K562 (cell line): ENCODE results near the gene CASKIN2. TPM values are rescaled to one million over a fixed set of nuclear protein-coding genes. Genes with fewer than 3 reads are reported as not detected.

Source experiments
- ATAC-seq: fragments of 200-7000 bp; cut with Tn5 transposase; 3 replicates; pipeline ENCODE4 v1.9.1; 2020; ENCODE audit warnings: moderate library complexity
- BruUV-seq: library from RNA; stranded (reverse); fragments of 400-500 nt; replicated peaks from 2 replicates; lab custom pipeline; 2021; lab: Mats Ljungman, UMichigan
- CTCF ChIA-PET: fragments of 300-600 bp; formaldehyde crosslinking; extraction: SDS; loops from one replicate; lab custom pipeline; 2021; ENCODE audit warnings: low intra/inter-chr PET ratio; lab: Yijun Ruan, JAX
- POLR2A ChIA-PET: fragments of 300-600, 350-650 bp; sonication (Branson Sonifier 250); formaldehyde crosslinking; extraction: SDS; loops from one replicate; lab custom pipeline; 2021; ENCODE audit warnings: antibody characterized with exemption, inconsistent platforms; lab: Yijun Ruan, JAX
- DNase-seq, 4 experiments: peaks; one replicate each; pipeline versions ENCODE4 v3.0.0 to v3.0.0-alpha.2; 2011 to 2018; ENCODE audit warnings: low spot score in 3 of 4, mixed read lengths in 3 of 4; ENCODE audit errors: extremely low read depth in 1 of 4
- FAIRE-seq: peaks from 2 replicates; lab custom pipeline; 2011; peaks lifted over from hg19 to GRCh38; lab: Jason Lieb, UNC
- H2AFZ ChIP-seq: 2 replicates; pipeline ENCODE4 v1.6.0; 2011; ENCODE audit warnings: low read depth, low read length, control low read depth, inconsistent platforms
- H3K27ac ChIP-seq: fragments of 200-600 bp; 3 replicates; pipeline ENCODE4 v1.8.0; 2011; ENCODE audit warnings: low read depth, mild to moderate bottlenecking, control low read depth, inconsistent platforms, low read length, moderate library complexity, mixed read lengths; ENCODE audit errors: extremely low read depth
- H3K27me3 ChIP-seq, 2 experiments: fragments of 300-600 bp in 1 of 2; 2 replicates in 1 of 2; 3 replicates in 1 of 2; pipeline versions ENCODE4 v1.6.0 to v1.8.0; 2011; ENCODE audit warnings: inconsistent platforms in 2 of 2, low read length in 2 of 2, mild to moderate bottlenecking in 1 of 2, mixed read lengths in 1 of 2, moderate library complexity in 1 of 2; ENCODE audit not compliant: control insufficient read depth in 2 of 2, insufficient read depth in 2 of 2
- H3K36me3 ChIP-seq: fragments of 300-600 bp; 3 replicates; pipeline ENCODE4 v1.8.0; 2011; ENCODE audit warnings: mild to moderate bottlenecking, low read length, inconsistent platforms; ENCODE audit not compliant: control insufficient read depth, insufficient read depth
- H3K4me1 ChIP-seq, 2 experiments: fragments of 200-600 bp in 1 of 2; replicated peaks in 1 of 2; 2 replicates in 1 of 2; 3 replicates in 1 of 2; pipeline versions ENCODE4 v1.5.1 to v1.8.0; 2011; ENCODE audit warnings: inconsistent platforms in 2 of 2, low read length in 2 of 2, mild to moderate bottlenecking in 1 of 2, mixed read lengths in 1 of 2, moderate library complexity in 1 of 2; ENCODE audit not compliant: control insufficient read depth in 2 of 2, insufficient read depth in 2 of 2
- H3K4me2 ChIP-seq: 2 replicates; pipeline ENCODE4 v1.6.1; 2011; ENCODE audit warnings: low read length, control low read depth, inconsistent platforms, mixed read lengths; ENCODE audit not compliant: insufficient read depth
- H3K4me3 ChIP-seq: fragments of 200-600 bp; sonication (generic), shearing (Covaris generic); 2 replicates; pipeline ENCODE4 v1.5.1; 2016; ENCODE audit warnings: control low read depth, inconsistent platforms
- H3K79me2 ChIP-seq: fragments of 200-600 bp; 3 replicates; pipeline ENCODE4 v1.8.0; 2011; ENCODE audit warnings: low read length, inconsistent platforms; ENCODE audit not compliant: control insufficient read depth, insufficient read depth
- H3K9ac ChIP-seq, 2 experiments: 2 replicates each; pipeline versions ENCODE4 v1.6.0 to v1.6.1; 2011; ENCODE audit warnings: low read depth in 2 of 2, low read length in 2 of 2, control low read depth in 1 of 2, inconsistent platforms in 1 of 2, mild to moderate bottlenecking in 1 of 2, mixed read lengths in 1 of 2; ENCODE audit not compliant: insufficient read depth in 1 of 2
- H3K9me1 ChIP-seq: one replicate; pipeline ENCODE4 v1.6.0; 2011; ENCODE audit warnings: inconsistent platforms, mild to moderate bottlenecking, low read length, moderate library complexity; ENCODE audit not compliant: control insufficient read depth, insufficient read depth
- H3K9me3 ChIP-seq: replicated peaks from 2 replicates; pipeline ENCODE4 v1.5.1; 2011; ENCODE audit warnings: low read depth, low read length, inconsistent platforms; ENCODE audit not compliant: control insufficient read depth, insufficient read depth
- H4K20me1 ChIP-seq: replicated peaks from 2 replicates; pipeline ENCODE4 v1.6.1; 2011; ENCODE audit warnings: low read length, inconsistent platforms, mixed read lengths; ENCODE audit not compliant: control insufficient read depth, insufficient read depth
- HDAC8 ChIP-seq: fragments of 450-650 bp; IDR thresholded peaks from 2 replicates; pipeline ENCODE4 v1.6.1; 2016; ENCODE audit warnings: mild to moderate bottlenecking, missing genetic modification characterization, moderate library complexity, missing compliant biosample characterization
- NCOR1 ChIP-seq: fragments of 450-650 bp; IDR thresholded peaks from 2 replicates; pipeline ENCODE4 v1.6.1; 2016; ENCODE audit warnings: mild to moderate bottlenecking, moderate library complexity
- ZKSCAN3 ChIP-seq: fragments of 250-450 bp; sonication (Bioruptor Pico); IDR thresholded peaks from 2 replicates; pipeline ENCODE4 v1.4.0; 2020
- ZNF696 ChIP-seq: fragments of 250-450 bp; sonication (Bioruptor Pico); conservative IDR thresholded peaks from 2 replicates; pipeline ENCODE4 v1.4.0; 2020; ENCODE audit warnings: mild to moderate bottlenecking, moderate library complexity
- WGBS: fragments of 100-300 bp; shearing (Covaris generic); methylation state at CpG from one replicate; pipeline ENCODE4 v1.1.6; 2016; ENCODE audit warnings: low coverage, mixed read lengths; ENCODE audit not compliant: insufficient coverage; ENCODE audit errors: missing lambda C conversion rate; 5-methylcytosine and 5-hydroxymethylcytosine counted together
- in situ Hi-C: fragments of 300-500 bp; cut with MboI; formaldehyde crosslinking; loops from 4 replicates; pipeline ENCODE4 v1.15.0; 2018; ENCODE audit warnings: inconsistent platforms, mixed read lengths
- intact Hi-C: fragments of 100-400 bp; cut with micrococcal nuclease; formaldehyde crosslinking; loops from 2 replicates; pipeline ENCODE4 v1.14.2; 2022
- polyA plus RNA-seq, 8 experiments: library from polyadenylated mRNA; depleted of rRNA in 4 of 8; stranded (reverse) in 5 of 8; unstranded in 3 of 8; fragments of >200 nt; fragmentation: Nextera tagmentation in 2 of 8; fragmentation: Illumina TruSeq in 1 of 8; extraction: Ambion mirVana in 2 of 8; extraction: Trizol in 1 of 8; gene quantifications; 2 replicates each; pipeline versions ENCODE4 v1.2.1 to v1.2.3, GENCODE V29; 2011 to 2014; ENCODE audit warnings: inconsistent platforms in 1 of 8, missing spikeins in 1 of 8
- total RNA-seq, 7 experiments: library from RNA; depleted of rRNA in 6 of 7; stranded (reverse); fragments of >200 nt in 6 of 7; fragmentation: Illumina TruSeq in 2 of 7; extraction: Trizol in 2 of 7; gene quantifications; 2 replicates each; pipeline versions ENCODE4 v1.2.1 to v1.2.3, GENCODE V29; 2011 to 2021; ENCODE audit warnings: low replicate concordance in 1 of 7
- TF ChIP-seq, protein P1 (sequence below), 3 experiments: IDR thresholded peaks in 2 of 3; conservative IDR thresholded peaks in 1 of 3; 2 replicates each; pipeline ENCODE4 v1.5.1; 2011 to 2012; ENCODE audit warnings: low read length in 3 of 3, mild to moderate bottlenecking in 3 of 3, control low read depth in 2 of 3, improper control_type of control experiment in 1 of 3, inconsistent platforms in 1 of 3, low read depth in 1 of 3, mixed read lengths in 1 of 3, moderate library complexity in 1 of 3; ENCODE audit not compliant: insufficient read depth in 2 of 3

The CASKIN2 gene
- total and polyA plus RNA-seq, 9 of the 15 experiments (the other 6 are each of a cell fraction or from before 2014, with no cell fraction given): 0.01 to 12.2 (median 2.1) TPM

GRCh38 chr17:75551266-75551665 lies 35.9 kb upstream of the CASKIN2 start:
- no peak overlapping the region for H3K27ac ChIP-seq

More at GRCh38 chr17:75551266-75551665, 35.9 kb upstream of the CASKIN2 start:
- no peaks in the 10 kb centered on the region for H3K9me1 ChIP-seq
- H3K4me3 ChIP-seq: no peak overlapping the region
- FAIRE-seq (no peak), DNase-seq (no peak), ATAC-seq (no peak)
- ChIA-PET POLR2A (no interaction called here), CTCF (no interaction called here)
- no peaks in the 10 kb centered on the region for H3K36me3 ChIP-seq
- H4K20me1 ChIP-seq: no peaks in the 10 kb centered on the region
- no peak overlapping the region; a peak in 1 of 4 replicates for H3K9ac ChIP-seq
- no peaks in the 10 kb centered on the region for H3K27me3 ChIP-seq
- in situ Hi-C loops: no loop called here
- BruUV-seq: no TSS peak
- TF ChIP-seq HDAC8 (no peak), NCOR1 (no peak), ZNF696 (CRISPR knock-in tag) (no peak), ZKSCAN3 (CRISPR knock-in tag) (no peak)
- TF ChIP-seq, protein P1, sequence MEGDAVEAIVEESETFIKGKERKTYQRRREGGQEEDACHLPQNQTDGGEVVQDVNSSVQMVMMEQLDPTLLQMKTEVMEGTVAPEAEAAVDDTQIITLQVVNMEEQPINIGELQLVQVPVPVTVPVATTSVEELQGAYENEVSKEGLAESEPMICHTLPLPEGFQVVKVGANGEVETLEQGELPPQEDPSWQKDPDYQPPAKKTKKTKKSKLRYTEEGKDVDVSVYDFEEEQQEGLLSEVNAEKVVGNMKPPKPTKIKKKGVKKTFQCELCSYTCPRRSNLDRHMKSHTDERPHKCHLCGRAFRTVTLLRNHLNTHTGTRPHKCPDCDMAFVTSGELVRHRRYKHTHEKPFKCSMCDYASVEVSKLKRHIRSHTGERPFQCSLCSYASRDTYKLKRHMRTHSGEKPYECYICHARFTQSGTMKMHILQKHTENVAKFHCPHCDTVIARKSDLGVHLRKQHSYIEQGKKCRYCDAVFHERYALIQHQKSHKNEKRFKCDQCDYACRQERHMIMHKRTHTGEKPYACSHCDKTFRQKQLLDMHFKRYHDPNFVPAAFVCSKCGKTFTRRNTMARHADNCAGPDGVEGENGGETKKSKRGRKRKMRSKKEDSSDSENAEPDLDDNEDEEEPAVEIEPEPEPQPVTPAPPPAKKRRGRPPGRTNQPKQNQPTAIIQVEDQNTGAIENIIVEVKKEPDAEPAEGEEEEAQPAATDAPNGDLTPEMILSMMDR (IDR thresholded peaks at IDR 0.05 in 2 of 3, conservative IDR thresholded peaks at IDR 0.05 in 1 of 3; ENCODE audit: insufficient read depth in 2 of 3, low read depth in 1 of 3, low read length in 3 of 3): no peak
- TF ChIP-seq, all 486 proteins: peak for 0
- Histone ChIP-seq H3K4me1 (peaks cover 2 to 31% of the 10 kb centered on the region in 2 experiments), H3K4me2 (no peak overlapping the region), H2AFZ (no peak overlapping the region), H3K9me3 (no peaks in the 10 kb centered on the region), H3K79me2 (no peaks in the 10 kb centered on the region)
- intact Hi-C loops: no loop called here
- WGBS: 53% methylated on average over 6 of the region's 7 CpGs
